Measurements from ENCODE around the gene LRRC27. TPM values are rescaled to one million over a fixed set of nuclear protein-coding genes. Genes with fewer than 3 reads are reported as not detected.

LRRC27 gene
- total and polyA plus RNA-seq, 2 of the 4 experiments (the other 2 are of a cell fraction), result 3.8 to 5.3 TPM

DNA sequence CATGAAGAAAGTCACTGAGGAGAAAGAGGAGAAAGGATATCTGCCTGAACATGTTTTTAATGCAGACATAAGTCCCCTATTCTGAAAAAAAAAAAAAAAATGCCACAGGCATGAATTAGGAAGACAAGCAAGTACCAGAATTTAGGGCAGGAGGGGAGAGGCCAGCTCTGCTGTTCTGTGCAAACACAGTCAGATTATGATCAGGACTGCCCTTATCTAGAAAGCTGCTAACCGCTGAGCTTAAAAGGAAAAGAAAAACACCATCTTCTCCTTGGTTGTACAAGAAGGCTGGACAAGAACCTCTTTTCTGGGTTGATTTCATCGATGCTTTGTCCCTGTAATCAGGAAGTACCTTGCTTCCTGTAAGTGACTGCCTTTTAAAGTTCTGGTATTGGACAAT, 49.7 kb downstream of the LRRC27 start:
- Histone ChIP-seq H3K36me3 (ENCODE audit: control insufficient read depth, insufficient read depth, low read length) (no peaks in the 10 kb centered on the region), H2BK120ac (ENCODE audit: low read depth, low read length) (no peak overlapping the region), H3K23ac (ENCODE audit: low read depth, low read length) (no peak overlapping the region), H2BK20ac (ENCODE audit: low read depth, low read length) (no peak overlapping the region), H3K4me2 (ENCODE audit: low read depth, low read length) (no peak overlapping the region), H3K9me1 (ENCODE audit: insufficient read depth, low read length) (no peaks in the 10 kb centered on the region), H3K4me1 (ENCODE audit: control insufficient read depth, insufficient read depth, low read length) (no peaks in the 10 kb centered on the region), H3K14ac (replicated peaks; ENCODE audit: low read depth, low read length) (no peak overlapping the region), H3K27ac (ENCODE audit: insufficient read depth, low read length) (no peak overlapping the region), H3K9me3 (ENCODE audit: control insufficient read depth, insufficient read depth, low read length) (peaks cover 2% of the 10 kb centered on the region), H2AK9ac (replicated peaks; ENCODE audit: low read depth, low read length, poor library complexity) (no peak overlapping the region), H4K8ac (ENCODE audit: low read depth in 2 of 2, low read length in 2 of 2) (no peak overlapping the region), H3K9ac (ENCODE audit: low read depth, low read length) (no peak overlapping the region), H3K27me3 (ENCODE audit: control insufficient read depth, insufficient read depth, low read length) (peaks cover 4% of the 10 kb centered on the region; the same call in 1 of the 2 replicates), H4K20me1 (ENCODE audit: insufficient read depth, low read length) (no peaks in the 10 kb centered on the region), H3K56ac (ENCODE audit: extremely low read depth, insufficient read depth, low read length) (no peak overlapping the region), H3K4me3 (ENCODE audit: insufficient read depth, low read depth, low read length) (no peak overlapping the region), H4K5ac (ENCODE audit: low read depth, low read length) (no peak overlapping the region), H3K4ac (ENCODE audit: low read depth, low read length) (no peak overlapping the region), H2BK15ac (ENCODE audit: low read depth, low read length) (no peak overlapping the region), H3K18ac (ENCODE audit: low read depth, low read length) (no peak overlapping the region), H4K91ac (ENCODE audit: insufficient read depth, low read depth, low read length) (no peak overlapping the region), H2BK5ac (ENCODE audit: low read depth, low read length, poor library complexity, severe bottlenecking) (no peak overlapping the region), H2AK5ac (ENCODE audit: low read depth, low read length) (no peak overlapping the region), H2AFZ (replicated peaks; ENCODE audit: low read length, poor library complexity) (no peak overlapping the region), H3K79me1 (ENCODE audit: low read depth in 1 of 2, low read length in 2 of 2) (no peaks in the 10 kb centered on the region)
- ChIA-PET POLR2A (ENCODE audit: unreplicated experiment) (no interaction called here), CTCF (interaction anchor here (1.0 kb wide), 1 partner anchor 11 kb away, joined by 4 read pairs; no protein-coding TSS in a partner anchor)
- BruUV-seq (replicated peaks), result no TSS peak
- no CpG with 5 or more reads among the region's 2 CpGs for WGBS, 2 experiments (ENCODE audit: extremely low coverage in 2 of 2, insufficient read length in 1 of 2)
- dilution Hi-C loops (cut with HindIII; ENCODE audit: low sequenced_read_pairs, unreplicated experiment), result no loop called here
- DNase-seq (no peak), ATAC-seq (ENCODE audit: low read depth) (no peak)
- intact Hi-C loops (cut with micrococcal nuclease), result no loop called here
- TF ChIP-seq CEBPB (IDR thresholded peaks at IDR 0.05; ENCODE audit: low read depth, low read length) (no peak), USF2 (IDR thresholded peaks at IDR 0.05; ENCODE audit: low read depth, low read length) (no peak), RAD21 (IDR thresholded peaks at IDR 0.05; ENCODE audit: low read length) (no peak), NFE2L2 (IDR thresholded peaks at IDR 0.05; ENCODE audit: low read depth, low read length) (no peak), CHD1 (IDR thresholded peaks at IDR 0.05; ENCODE audit: low read depth, low read length) (no peak), POLR2A (IDR thresholded peaks at IDR 0.05; ENCODE audit: low read depth, low read length) (no peak), MAZ (IDR thresholded peaks at IDR 0.05; ENCODE audit: borderline replicate concordance, low read depth, low read length) (no peak), MXI1 (IDR thresholded peaks at IDR 0.05; ENCODE audit: borderline replicate concordance, low read depth, low read length) (no peak), RCOR1 (IDR thresholded peaks at IDR 0.05; ENCODE audit: insufficient replicate concordance, low read length) (no peak), RFX5 (IDR thresholded peaks at IDR 0.05; ENCODE audit: low read depth, low read length) (no peak), FOS (IDR thresholded peaks at IDR 0.05; ENCODE audit: low read depth, low read length) (no peak), SMC3 (IDR thresholded peaks at IDR 0.05; ENCODE audit: low read depth, low read length) (no peak), MAFK (IDR thresholded peaks at IDR 0.05; ENCODE audit: low read depth, low read length) (no peak), ELK1 (IDR thresholded peaks at IDR 0.05; ENCODE audit: borderline replicate concordance, low read depth, low read length) (no peak)
- TF ChIP-seq, protein P1, sequence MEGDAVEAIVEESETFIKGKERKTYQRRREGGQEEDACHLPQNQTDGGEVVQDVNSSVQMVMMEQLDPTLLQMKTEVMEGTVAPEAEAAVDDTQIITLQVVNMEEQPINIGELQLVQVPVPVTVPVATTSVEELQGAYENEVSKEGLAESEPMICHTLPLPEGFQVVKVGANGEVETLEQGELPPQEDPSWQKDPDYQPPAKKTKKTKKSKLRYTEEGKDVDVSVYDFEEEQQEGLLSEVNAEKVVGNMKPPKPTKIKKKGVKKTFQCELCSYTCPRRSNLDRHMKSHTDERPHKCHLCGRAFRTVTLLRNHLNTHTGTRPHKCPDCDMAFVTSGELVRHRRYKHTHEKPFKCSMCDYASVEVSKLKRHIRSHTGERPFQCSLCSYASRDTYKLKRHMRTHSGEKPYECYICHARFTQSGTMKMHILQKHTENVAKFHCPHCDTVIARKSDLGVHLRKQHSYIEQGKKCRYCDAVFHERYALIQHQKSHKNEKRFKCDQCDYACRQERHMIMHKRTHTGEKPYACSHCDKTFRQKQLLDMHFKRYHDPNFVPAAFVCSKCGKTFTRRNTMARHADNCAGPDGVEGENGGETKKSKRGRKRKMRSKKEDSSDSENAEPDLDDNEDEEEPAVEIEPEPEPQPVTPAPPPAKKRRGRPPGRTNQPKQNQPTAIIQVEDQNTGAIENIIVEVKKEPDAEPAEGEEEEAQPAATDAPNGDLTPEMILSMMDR (conservative IDR thresholded peaks at IDR 0.05; ENCODE audit: low read depth, low read length), result no peak
- in situ Hi-C loops (cut with MboI; ENCODE audit: low sequenced_read_pairs), result no loop called here
